HEK293 (cell line): ENCODE measurements around the gene TRAPPC2L.
"Not testable (repeated sequence)": the region's sequence is repeated elsewhere in the genome, so short reads cannot be mapped to it uniquely, and the experiment has no call there.

Source experiments
- CTCF ChIA-PET: fragments of 350-600 bp; formaldehyde crosslinking; extraction: SDS; loops from one replicate; lab custom pipeline; 2021; ENCODE audit warnings: antibody characterized with exemption; lab: Yijun Ruan, JAX
- POLR2A ChIA-PET: fragments of 300-600 bp; formaldehyde crosslinking; extraction: SDS; loops from one replicate; lab custom pipeline; 2020; ENCODE audit warnings: antibody characterized with exemption, inconsistent platforms; lab: Yijun Ruan, JAX
- H3K27ac ChIP-seq: fragments of 200-500 bp; sonication (Bioruptor generic); 2 replicates; pipeline ENCODE4 v1.5.1; 2014; ENCODE audit warnings: low read depth, low read length, control low read depth, inconsistent platforms; ENCODE audit errors: extremely low read depth
- H3K36me3 ChIP-seq, 2 experiments: fragments of 200-500 bp in 1 of 2; sonication (Bioruptor generic) in 1 of 2; 1 replicate in 1 of 2; 2 replicates in 1 of 2; pipeline ENCODE4 v1.5.1; 2014 to 2017; ENCODE audit warnings: inconsistent platforms in 2 of 2, low read length in 2 of 2; ENCODE audit not compliant: control insufficient read depth in 2 of 2, insufficient read depth in 1 of 2
- H3K4me1 ChIP-seq: fragments of 200-500 bp; sonication (Bioruptor generic); 2 replicates; pipeline ENCODE4 v1.5.1; 2014; ENCODE audit warnings: mild to moderate bottlenecking, low read length, inconsistent platforms; ENCODE audit not compliant: control insufficient read depth, insufficient read depth
- H3K4me3 ChIP-seq: 2 replicates; pipeline ENCODE4 v1.5.1; 2011; ENCODE audit warnings: low read depth, mild to moderate bottlenecking, control low read depth, low read length, moderate library complexity
- H3K9me3 ChIP-seq: fragments of 200-500 bp; sonication (Bioruptor generic); 2 replicates; pipeline ENCODE4 v1.5.1; 2014; ENCODE audit warnings: low read depth, low read length, inconsistent platforms; ENCODE audit not compliant: control insufficient read depth, insufficient read depth
- BCL11B ChIP-seq: fragments of 450-650 bp; formaldehyde crosslinking; IDR thresholded peaks from 2 replicates; pipeline ENCODE4 v1.5.1; 2016; ENCODE audit warnings: low read depth, missing biosample characterization, missing genetic modification characterization
- HOXD13 ChIP-seq: sonication (generic); formaldehyde crosslinking; IDR thresholded peaks from 2 replicates; pipeline ENCODE4 v1.8.0; 2022; ENCODE audit warnings: missing genetic modification reagents, borderline replicate concordance
- KLF1 ChIP-seq: fragments of 450-650 bp; formaldehyde crosslinking; IDR thresholded peaks from 2 replicates; pipeline ENCODE4 v1.5.1; 2016; ENCODE audit warnings: missing biosample characterization, missing genetic modification characterization
- KLF8 ChIP-seq: fragments of 450-650 bp; formaldehyde crosslinking; IDR thresholded peaks from 2 replicates; pipeline ENCODE4 v1.5.1; 2016; ENCODE audit warnings: missing biosample characterization, missing genetic modification characterization
- SCRT2 ChIP-seq: fragments of 450-650 bp; formaldehyde crosslinking; IDR thresholded peaks from 2 replicates; pipeline ENCODE4 v1.5.1; 2016; ENCODE audit warnings: missing biosample characterization, missing genetic modification characterization
- SP2 ChIP-seq: fragments of 450-650 bp; formaldehyde crosslinking; IDR thresholded peaks from 2 replicates; pipeline ENCODE4 v1.5.1; 2016; ENCODE audit warnings: missing biosample characterization, missing genetic modification characterization
- WT1 ChIP-seq: fragments of 450-650 bp; formaldehyde crosslinking; IDR thresholded peaks from 2 replicates; pipeline ENCODE4 v1.5.1; 2016; ENCODE audit warnings: missing biosample characterization, missing genetic modification characterization
- ZBTB6 ChIP-seq: fragments of 450-650 bp; formaldehyde crosslinking; IDR thresholded peaks from 2 replicates; pipeline ENCODE4 v1.5.1; 2017; ENCODE audit warnings: missing biosample characterization, missing genetic modification characterization
- ZNF157 ChIP-seq: fragments of 450-650 bp; formaldehyde crosslinking; IDR thresholded peaks from 2 replicates; pipeline ENCODE4 v1.5.1; 2016; ENCODE audit warnings: missing biosample characterization, missing genetic modification characterization
- ZNF223 ChIP-seq: fragments of 450-650 bp; formaldehyde crosslinking; IDR thresholded peaks from 2 replicates; pipeline ENCODE4 v1.5.1; 2016; ENCODE audit warnings: missing biosample characterization, missing genetic modification characterization
- ZNF266 ChIP-seq: fragments of 450-650 bp; formaldehyde crosslinking; IDR thresholded peaks from 2 replicates; pipeline ENCODE4 v1.5.1; 2016; ENCODE audit warnings: missing biosample characterization, missing genetic modification characterization, low read depth
- ZNF366 ChIP-seq: fragments of 450-650 bp; formaldehyde crosslinking; conservative IDR thresholded peaks from 2 replicates; pipeline ENCODE4 v1.5.1; 2016; ENCODE audit warnings: missing biosample characterization, missing genetic modification characterization
- ZNF423 ChIP-seq: fragments of 450-650 bp; formaldehyde crosslinking; IDR thresholded peaks from 2 replicates; pipeline ENCODE4 v1.5.1; 2016; ENCODE audit warnings: missing biosample characterization, missing genetic modification characterization
- ZNF530 ChIP-seq: fragments of 450-650 bp; formaldehyde crosslinking; IDR thresholded peaks from 2 replicates; pipeline ENCODE4 v1.5.1; 2016; ENCODE audit warnings: low read depth, missing biosample characterization, missing genetic modification characterization
- ZNF544 ChIP-seq: fragments of 450-650 bp; formaldehyde crosslinking; IDR thresholded peaks from 2 replicates; pipeline ENCODE4 v1.5.0; 2017; ENCODE audit warnings: missing biosample characterization, missing genetic modification characterization
- ZNF600 ChIP-seq: fragments of 450-650 bp; formaldehyde crosslinking; IDR thresholded peaks from 2 replicates; pipeline ENCODE4 v1.5.1; 2016; ENCODE audit warnings: missing biosample characterization, missing genetic modification characterization
- ZNF623 ChIP-seq: fragments of 450-650 bp; formaldehyde crosslinking; IDR thresholded peaks from 2 replicates; pipeline ENCODE4 v1.5.1; 2016; ENCODE audit warnings: missing biosample characterization, missing genetic modification characterization
- ZNF701 ChIP-seq: fragments of 450-650 bp; formaldehyde crosslinking; IDR thresholded peaks from 2 replicates; pipeline ENCODE4 v1.5.1; 2016; ENCODE audit warnings: missing biosample characterization, missing genetic modification characterization
- ZSCAN4 ChIP-seq: fragments of 450-650 bp; formaldehyde crosslinking; IDR thresholded peaks from 2 replicates; pipeline ENCODE4 v1.5.1; 2017; ENCODE audit warnings: missing biosample characterization, missing genetic modification characterization
- TF ChIP-seq, protein P1 (sequence below): fragments of 450-650 bp; formaldehyde crosslinking; IDR thresholded peaks from 2 replicates; pipeline ENCODE4 v1.5.1; 2016; ENCODE audit warnings: missing biosample characterization, missing genetic modification characterization

The TRAPPC2L gene

DNA sequence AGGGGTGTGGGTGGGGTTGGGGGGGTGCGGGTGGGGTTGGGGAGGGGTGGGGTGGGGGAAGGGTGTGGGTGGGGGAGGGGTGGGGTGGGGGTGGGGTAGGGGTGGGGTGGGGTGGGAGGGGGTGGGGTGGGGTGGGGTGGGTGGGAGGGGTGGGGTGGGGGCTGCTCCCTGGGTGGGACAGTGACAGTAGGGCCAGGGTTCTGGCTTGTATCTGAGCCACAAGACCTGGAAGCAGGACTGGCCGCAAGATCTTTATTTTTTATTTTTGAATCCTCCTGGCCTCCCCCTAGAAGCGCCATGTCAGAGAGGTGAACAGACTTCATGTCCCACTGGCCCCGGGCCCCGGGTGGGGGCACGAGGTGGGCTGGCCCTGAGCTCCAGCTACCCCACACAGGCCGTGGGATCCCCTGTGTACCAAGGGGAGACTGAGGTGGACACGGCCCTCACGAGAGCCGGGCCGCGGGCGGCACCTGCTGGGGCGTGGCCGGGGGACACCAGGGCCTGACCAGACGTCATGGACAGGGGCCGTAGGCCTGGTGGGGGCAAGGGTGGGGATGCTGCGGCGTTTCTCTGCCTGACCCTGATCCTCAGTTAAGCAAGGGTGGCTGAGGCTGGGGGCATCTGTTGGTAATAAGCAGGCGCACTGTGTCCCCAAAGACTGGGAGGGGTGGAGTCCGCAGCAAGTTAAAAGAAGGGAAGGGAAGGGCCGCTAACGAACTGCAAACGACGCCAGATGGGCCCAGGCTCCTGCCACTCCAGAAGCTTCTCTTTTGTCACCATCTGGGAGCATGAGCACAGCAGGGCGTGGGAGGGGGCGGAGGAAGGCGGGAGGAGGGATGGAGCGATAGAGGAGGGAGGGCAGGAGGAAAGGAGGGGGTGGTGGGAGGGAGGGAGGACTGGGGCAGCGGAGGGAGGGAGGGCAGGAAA is 31.8 kb downstream of the TRAPPC2L start:
- TF ChIP-seq KLF8 (tag by site-specific recombination) (peak; percentile 59; the same call in 1 of the 2 replicates), ZNF366 (tag by site-specific recombination) (no peak), ZNF157 (tag by site-specific recombination) (no peak), KLF1 (tag by site-specific recombination) (peak; percentile 45; the same call in 1 of the 2 replicates)
- H3K9me3 ChIP-seq, result no peaks in the 10 kb centered on the region
- CTCF ChIA-PET, result no interaction called here
- H3K4me3 ChIP-seq, result no peak overlapping the region
- H3K36me3 ChIP-seq, result no peaks in the 10 kb centered on the region
- H3K4me1 ChIP-seq, result no peaks in the 10 kb centered on the region
- POLR2A ChIA-PET, result no interaction called here
- no peak overlapping the region for H3K27ac ChIP-seq

- POLR2A ChIA-PET, H3K4me1 ChIP-seq, H3K27ac ChIP-seq, H3K4me3 ChIP-seq, H3K9me3 ChIP-seq, H3K36me3 ChIP-seq: not testable (repeated sequence)
- 0 out of 2 replicates have a peak, but pooled peaks have one; percentile 17 for TF ChIP-seq WT1 (tag by site-specific recombination)
- CTCF ChIA-PET, result interaction anchor here (0.6 kb wide), 1 partner anchor 18 kb away, joined by 3 read pairs; no protein-coding TSS in a partner anchor
Observed at GRCh38 chr16:88889702-88890352, 32.9 kb downstream of the TRAPPC2L start.

DNA sequence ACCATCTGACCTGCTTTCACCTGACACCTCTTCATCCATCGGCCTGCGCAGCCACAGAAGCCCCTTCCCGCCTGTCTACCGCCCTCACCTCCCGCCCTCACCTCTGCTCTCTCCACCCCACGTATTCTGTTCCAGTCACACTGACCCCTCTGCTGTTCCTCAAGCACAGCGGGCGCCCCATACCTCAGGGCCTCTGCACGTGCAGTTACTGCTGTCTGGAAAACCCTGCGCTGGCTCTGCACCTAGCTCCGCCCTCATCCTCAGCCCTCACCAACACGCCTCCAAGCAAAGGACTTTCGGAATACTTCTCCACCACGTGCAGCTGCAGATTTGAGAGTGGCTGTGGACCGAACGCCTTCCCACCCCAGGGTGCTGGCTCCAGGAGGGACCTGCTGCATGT is 34.2 kb downstream of the TRAPPC2L start:
- ChIA-PET CTCF (no interaction called here), POLR2A (no interaction called here)
- Histone ChIP-seq H3K36me3 (no peaks in the 10 kb centered on the region), H3K9me3 (no peaks in the 10 kb centered on the region), H3K4me1 (no peaks in the 10 kb centered on the region), H3K4me3 (no peak overlapping the region), H3K27ac (no peak overlapping the region)
- TF ChIP-seq ZNF623 (tag by site-specific recombination), result peak; percentile 70
- TF ChIP-seq ZNF223, result no peak
- no peak for TF ChIP-seq ZSCAN4 (tag by site-specific recombination)
- TF ChIP-seq HOXD13 (CRISPR knock-in tag), result no peak
- TF ChIP-seq ZNF600 (tag by site-specific recombination), result 0 out of 2 replicates have a peak, but pooled peaks have one; percentile 11

DNA sequence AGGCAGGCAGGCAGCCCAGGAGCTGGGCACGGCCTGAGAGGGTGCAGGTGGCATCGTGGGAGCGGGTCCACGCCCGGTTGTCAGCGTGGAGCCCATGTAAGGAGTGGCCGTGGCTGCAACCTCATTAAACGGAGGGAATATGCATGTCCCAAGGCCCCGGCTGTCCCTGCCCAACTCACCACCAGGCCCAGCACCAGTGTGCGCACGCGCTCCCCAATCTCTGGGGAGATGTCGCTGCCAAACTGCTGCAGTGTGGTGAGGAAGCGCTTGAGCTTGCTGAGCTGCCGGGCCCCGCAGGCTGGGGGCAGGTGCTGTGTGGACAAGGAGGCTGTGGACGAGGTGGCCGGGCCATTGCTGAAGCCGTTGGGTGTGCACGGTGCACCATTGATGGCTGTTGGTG is 35.1 kb downstream of the TRAPPC2L start:
- H3K4me1 ChIP-seq, result no peaks in the 10 kb centered on the region
- H3K9me3 ChIP-seq, result no peaks in the 10 kb centered on the region
- CTCF ChIA-PET, result no interaction called here
- H3K27ac ChIP-seq, result no peak overlapping the region
- H3K4me3 ChIP-seq, result no peak overlapping the region
- H3K36me3 ChIP-seq, result no peaks in the 10 kb centered on the region
- POLR2A ChIA-PET, result no interaction called here
- TF ChIP-seq SP2 (tag by site-specific recombination), result no peak
- TF ChIP-seq BCL11B (tag by site-specific recombination), result no peak
- TF ChIP-seq SCRT2 (tag by site-specific recombination), result no peak
- TF ChIP-seq, protein P1, sequence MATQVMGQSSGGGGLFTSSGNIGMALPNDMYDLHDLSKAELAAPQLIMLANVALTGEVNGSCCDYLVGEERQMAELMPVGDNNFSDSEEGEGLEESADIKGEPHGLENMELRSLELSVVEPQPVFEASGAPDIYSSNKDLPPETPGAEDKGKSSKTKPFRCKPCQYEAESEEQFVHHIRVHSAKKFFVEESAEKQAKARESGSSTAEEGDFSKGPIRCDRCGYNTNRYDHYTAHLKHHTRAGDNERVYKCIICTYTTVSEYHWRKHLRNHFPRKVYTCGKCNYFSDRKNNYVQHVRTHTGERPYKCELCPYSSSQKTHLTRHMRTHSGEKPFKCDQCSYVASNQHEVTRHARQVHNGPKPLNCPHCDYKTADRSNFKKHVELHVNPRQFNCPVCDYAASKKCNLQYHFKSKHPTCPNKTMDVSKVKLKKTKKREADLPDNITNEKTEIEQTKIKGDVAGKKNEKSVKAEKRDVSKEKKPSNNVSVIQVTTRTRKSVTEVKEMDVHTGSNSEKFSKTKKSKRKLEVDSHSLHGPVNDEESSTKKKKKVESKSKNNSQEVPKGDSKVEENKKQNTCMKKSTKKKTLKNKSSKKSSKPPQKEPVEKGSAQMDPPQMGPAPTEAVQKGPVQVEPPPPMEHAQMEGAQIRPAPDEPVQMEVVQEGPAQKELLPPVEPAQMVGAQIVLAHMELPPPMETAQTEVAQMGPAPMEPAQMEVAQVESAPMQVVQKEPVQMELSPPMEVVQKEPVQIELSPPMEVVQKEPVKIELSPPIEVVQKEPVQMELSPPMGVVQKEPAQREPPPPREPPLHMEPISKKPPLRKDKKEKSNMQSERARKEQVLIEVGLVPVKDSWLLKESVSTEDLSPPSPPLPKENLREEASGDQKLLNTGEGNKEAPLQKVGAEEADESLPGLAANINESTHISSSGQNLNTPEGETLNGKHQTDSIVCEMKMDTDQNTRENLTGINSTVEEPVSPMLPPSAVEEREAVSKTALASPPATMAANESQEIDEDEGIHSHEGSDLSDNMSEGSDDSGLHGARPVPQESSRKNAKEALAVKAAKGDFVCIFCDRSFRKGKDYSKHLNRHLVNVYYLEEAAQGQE (tag by site-specific recombination), result no peak
- no peak for TF ChIP-seq ZNF544 (tag by site-specific recombination)
- TF ChIP-seq ZBTB6 (tag by site-specific recombination), result no peak
- TF ChIP-seq ZNF266 (tag by site-specific recombination), result no peak
- no peak for TF ChIP-seq ZNF701
- TF ChIP-seq ZNF530 (tag by site-specific recombination), result no peak
- TF ChIP-seq ZNF623 (tag by site-specific recombination), result no peak
- no peak for TF ChIP-seq ZNF423 (tag by site-specific recombination)
